ENCODE results near the gene TAS2R19. TPM values are rescaled to one million over a fixed set of nuclear protein-coding genes. Genes with fewer than 3 reads are reported as not detected.

TAS2R19 gene
- 5.1 and 9.1 TPM in 2 replicates for total RNA-seq

GRCh38 chr12:11022520-11022919 is at the start of gene TAS2R19:
TAS2R19 (minus strand) TSS chr12:11022620; CDS start chr12:11022571, 49 bp downstream.

GRCh38 chr12:11062194-11062593 is 39.8 kb upstream of the TAS2R19 start, which contains the start of gene TAS2R46:
TAS2R46 (minus strand) TSS chr12:11062294; CDS start chr12:11062294, 0 bp downstream.

GRCh38 chr12:11031307-11031706 is 8.9 kb upstream of the TAS2R19 start, which contains the start of gene TAS2R31:
TAS2R31 (minus strand) TSS chr12:11031407; CDS start chr12:11031335, 72 bp downstream.

GRCh38 chr12:10998204-10998603 is 24.2 kb downstream of the TAS2R19 start, which contains the start of gene TAS2R20:
TAS2R20 (minus strand) TSS chr12:10998304; CDS start chr12:10997875, 429 bp downstream.

GRCh38 chr12:10986812-10987211 is 35.6 kb downstream of the TAS2R19 start, which contains the start of gene TAS2R50:
TAS2R50 (minus strand) TSS chr12:10986912; CDS start chr12:10986860, 52 bp downstream.

Other genes with a start within 250 kb of the TAS2R19 start
- not detected in 2 replicates for gene TAS2R7, start 220.0 kb downstream of the TAS2R19 start, total RNA-seq
- gene TAS2R8, start 215.3 kb downstream of the TAS2R19 start, total RNA-seq, result not detected in 2 replicates
- not detected in 2 replicates for gene TAS2R9, start 212.5 kb downstream of the TAS2R19 start, total RNA-seq
- 0.83 and 1.2 TPM in 2 replicates for gene TAS2R10, start 196.3 kb downstream of the TAS2R19 start, total RNA-seq
- 0.73 and 1.2 TPM in 2 replicates for gene PRR4, start 173.1 kb downstream of the TAS2R19 start, total RNA-seq
- gene PRH1, start 138.4 kb downstream of the TAS2R19 start, total RNA-seq, result 10.6 and 16.2 TPM in 2 replicates
- 1.8 and 2.4 TPM in 2 replicates for gene TAS2R13, start 113.1 kb downstream of the TAS2R19 start, total RNA-seq
- gene PRH2, start 93.4 kb downstream of the TAS2R19 start, total RNA-seq, result not detected in 2 replicates
- 2.6 and 4.3 TPM in 2 replicates for gene TAS2R14, start 83.4 kb downstream of the TAS2R19 start, total RNA-seq
- 2.9 and 6.5 TPM in 2 replicates for gene TAS2R50, start 35.7 kb downstream of the TAS2R19 start, total RNA-seq
- 3.8 and 7.2 TPM in 2 replicates for gene TAS2R20, start 24.3 kb downstream of the TAS2R19 start, total RNA-seq
- gene TAS2R31, start 8.8 kb upstream of the TAS2R19 start, total RNA-seq, result 3.7 and 6.7 TPM in 2 replicates
- 2.6 and 4.8 TPM in 2 replicates for gene TAS2R46, start 39.7 kb upstream of the TAS2R19 start, total RNA-seq
- 2.1 TPM in 1 of 2 replicates, not detected in the other for gene TAS2R43, start 69.7 kb upstream of the TAS2R19 start, total RNA-seq
- gene TAS2R30, start 112.0 kb upstream of the TAS2R19 start, total RNA-seq, result 5.4 and 7.5 TPM in 2 replicates
- gene SMIM10L1, start 148.6 kb upstream of the TAS2R19 start, total RNA-seq, result 5.1 and 6.0 TPM in 2 replicates
- gene TAS2R42, start 164.3 kb upstream of the TAS2R19 start, total RNA-seq, result not detected in 2 replicates
- gene PRB3, start 247.1 kb upstream of the TAS2R19 start, total RNA-seq, result not detected in 2 replicates

All from smooth muscle cell of the pulmonary artery (primary cell).